Ishikawa (cell line): ENCODE results near the gene HHAT.

ENCODE experiments used
- CEBPB ChIP-seq: IDR thresholded peaks from 2 replicates; pipeline ENCODE4 v1.6.1; 2012
- CREB1 ChIP-seq: IDR thresholded peaks from 2 replicates; pipeline ENCODE4 v1.6.1; 2012; ENCODE audit warnings: low read depth
- EGR1 ChIP-seq: IDR thresholded peaks from 2 replicates; pipeline ENCODE4 v1.6.1; 2012
- EP300 ChIP-seq: IDR thresholded peaks from 2 replicates; pipeline ENCODE4 v1.6.1; 2012; ENCODE audit warnings: borderline replicate concordance
- MAX ChIP-seq: IDR thresholded peaks from 2 replicates; pipeline ENCODE4 v1.6.1; 2012
- NFIC ChIP-seq: IDR thresholded peaks from 2 replicates; pipeline ENCODE4 v1.6.1; 2012
- RAD21 ChIP-seq: IDR thresholded peaks from 2 replicates; pipeline ENCODE4 v1.6.1; 2012; ENCODE audit warnings: low read depth
- REST ChIP-seq: IDR thresholded peaks from 2 replicates; pipeline ENCODE4 v1.6.1; 2012; ENCODE audit warnings: low read depth, mild to moderate bottlenecking
- TAF1 ChIP-seq: IDR thresholded peaks from 2 replicates; pipeline ENCODE4 v1.6.1; 2012; ENCODE audit warnings: low read depth, mild to moderate bottlenecking
- TEAD4 ChIP-seq: IDR thresholded peaks from 2 replicates; pipeline ENCODE4 v1.6.1; 2012
- YY1 ChIP-seq: IDR thresholded peaks from 2 replicates; pipeline ENCODE4 v1.6.1; 2012; ENCODE audit warnings: low read depth

- TF ChIP-seq CEBPB = no peak
- TF ChIP-seq YY1 = no peak
- no peak for TF ChIP-seq TAF1
- TF ChIP-seq REST = no peak
- no peak for TF ChIP-seq RAD21
- TF ChIP-seq MAX = no peak
- TF ChIP-seq NFIC = no peak
- TF ChIP-seq EP300 = no peak
- TF ChIP-seq EGR1 = no peak
- no peak for TF ChIP-seq CREB1
- TF ChIP-seq TEAD4 = no peak
Observed at GRCh38 chr1:210280221-210280620, 48.5 kb upstream of the HHAT start.
